Thyroid gland (tissue), 4 donors: Measurements from ENCODE around the gene TMED6.

ENCODE experiments used
- CTCF ChIP-seq, 6 experiments: fragments of 200-600 bp in 3 of 6; fragments of 450-650 bp in 3 of 6; sonication (generic) in 3 of 6; IDR thresholded peaks; one replicate each; pipeline ENCODE4 v1.5.1; 2016 to 2019; ENCODE audit warnings: antibody characterized with exemption in 6 of 6, mild to moderate bottlenecking in 2 of 6, inconsistent platforms in 1 of 6, moderate library complexity in 1 of 6
- POLR2A ChIP-seq, 2 donors: fragments of 450-650 bp; IDR thresholded peaks; one replicate each; pipeline ENCODE4 v1.6.1; 2017; ENCODE audit warnings: antibody characterized with exemption in 2 of 2, mild to moderate bottlenecking in 2 of 2, moderate library complexity in 1 of 2

- TF ChIP-seq CTCF (IDR thresholded peaks at IDR 0.05) (no peak), POLR2A (IDR thresholded peaks at IDR 0.05) (no peak)
These were observed 3.4 kb downstream of the TMED6 start for GRCh38 chr16:69348222-69348621.
